Measurements from ENCODE around the gene KIAA0232.

DNA sequence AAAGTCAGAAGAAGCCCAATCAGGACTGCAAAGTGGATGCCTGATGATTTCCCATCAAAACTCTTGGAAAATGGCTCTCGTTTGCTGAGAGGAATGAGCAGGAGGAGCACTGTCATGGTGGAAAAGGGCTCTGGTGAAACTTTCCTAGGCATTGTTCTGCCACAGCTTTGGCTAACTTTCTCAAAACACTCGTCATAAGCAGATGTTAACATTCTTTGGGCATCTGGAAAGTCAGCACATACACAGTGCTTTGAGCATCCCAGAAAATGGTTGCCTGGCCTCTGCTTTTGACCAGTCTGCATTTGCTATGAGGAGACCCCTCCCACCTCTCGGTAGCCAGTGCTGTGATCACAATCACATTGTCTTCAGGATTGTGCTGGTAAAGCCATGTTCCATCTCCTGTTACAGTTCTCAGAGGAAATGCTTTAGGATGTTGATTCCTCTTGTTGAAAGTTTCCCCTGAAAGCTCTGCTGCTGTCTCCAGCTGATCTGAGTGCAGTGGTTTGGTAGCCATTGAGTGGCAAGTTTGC, 101.9 kb downstream of the KIAA0232 start:
- TF ChIP-seq EZH2 (IDR thresholded peaks at IDR 0.05; ENCODE audit: low read length, unreplicated experiment) (no peak), EZH2phosphoT487 (IDR thresholded peaks at IDR 0.05; ENCODE audit: borderline replicate concordance, low read length) (no peak)
- TF ChIP-seq, protein P1, sequence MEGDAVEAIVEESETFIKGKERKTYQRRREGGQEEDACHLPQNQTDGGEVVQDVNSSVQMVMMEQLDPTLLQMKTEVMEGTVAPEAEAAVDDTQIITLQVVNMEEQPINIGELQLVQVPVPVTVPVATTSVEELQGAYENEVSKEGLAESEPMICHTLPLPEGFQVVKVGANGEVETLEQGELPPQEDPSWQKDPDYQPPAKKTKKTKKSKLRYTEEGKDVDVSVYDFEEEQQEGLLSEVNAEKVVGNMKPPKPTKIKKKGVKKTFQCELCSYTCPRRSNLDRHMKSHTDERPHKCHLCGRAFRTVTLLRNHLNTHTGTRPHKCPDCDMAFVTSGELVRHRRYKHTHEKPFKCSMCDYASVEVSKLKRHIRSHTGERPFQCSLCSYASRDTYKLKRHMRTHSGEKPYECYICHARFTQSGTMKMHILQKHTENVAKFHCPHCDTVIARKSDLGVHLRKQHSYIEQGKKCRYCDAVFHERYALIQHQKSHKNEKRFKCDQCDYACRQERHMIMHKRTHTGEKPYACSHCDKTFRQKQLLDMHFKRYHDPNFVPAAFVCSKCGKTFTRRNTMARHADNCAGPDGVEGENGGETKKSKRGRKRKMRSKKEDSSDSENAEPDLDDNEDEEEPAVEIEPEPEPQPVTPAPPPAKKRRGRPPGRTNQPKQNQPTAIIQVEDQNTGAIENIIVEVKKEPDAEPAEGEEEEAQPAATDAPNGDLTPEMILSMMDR (conservative IDR thresholded peaks at IDR 0.05; ENCODE audit: low read depth, low read length) = no peak
